Measurements from ENCODE around the gene IL1RAPL1. TPM values are rescaled to one million over a fixed set of nuclear protein-coding genes. Genes with fewer than 3 reads are reported as not detected.

IL1RAPL1 gene
- total and polyA plus RNA-seq, 2 donors (not counting 3 experiments of a cell fraction or from before 2014, with no cell fraction given), result 0.79 to 1.3 TPM

GRCh38 chrX:29434939-29435338, 847.7 kb downstream of the IL1RAPL1 start:
- Histone ChIP-seq H3K4me3 (replicated peaks in 1 of 3; ENCODE audit: insufficient read depth in 1 of 3, low read depth in 1 of 3, low read length in 3 of 3) (no peak overlapping the region), H3K27ac (ENCODE audit: insufficient read depth, low read depth, low read length) (no peak overlapping the region), H3K79me2 (ENCODE audit: control insufficient read depth, insufficient read depth, low read length) (no peaks in the 10 kb centered on the region), H4K20me1 (replicated peaks; ENCODE audit: control insufficient read depth, extremely low read depth, insufficient read depth, low read length) (no peaks in the 10 kb centered on the region), H3K36me3 (ENCODE audit: control insufficient read depth in 2 of 2, extremely low read depth in 1 of 2, insufficient read depth in 2 of 2, low read length in 2 of 2) (no peaks in the 10 kb centered on the region), H3K9ac (replicated peaks; ENCODE audit: extremely low read depth, insufficient read depth, low read length) (no peak overlapping the region), H2AFZ (ENCODE audit: low read depth, low read length) (no peak overlapping the region), H3K9me3 (replicated peaks; ENCODE audit: control insufficient read depth, insufficient read depth, low read length) (no peaks in the 10 kb centered on the region), H3K9me1 (replicated peaks; ENCODE audit: control insufficient read depth, extremely low read depth, insufficient read depth, low read length) (no peaks in the 10 kb centered on the region), H3K4me1 (ENCODE audit: control insufficient read depth, extremely low read depth, insufficient read depth, low read length) (no peaks in the 10 kb centered on the region), H3K4me2 (ENCODE audit: insufficient read depth, low read length) (no peak overlapping the region), H3K27me3 (ENCODE audit: control insufficient read depth in 2 of 2, insufficient read depth in 2 of 2, low read length in 2 of 2) (no peaks in the 10 kb centered on the region)
- ChIA-PET POLR2A (no interaction called here), CTCF (no interaction called here)
- TF ChIP-seq MAX (IDR thresholded peaks at IDR 0.05; ENCODE audit: insufficient read depth, insufficient read length), result no peak
- TF ChIP-seq POLR2A (IDR thresholded peaks at IDR 0.05; ENCODE audit: low read depth, low read length), result no peak
- TF ChIP-seq JUN (IDR thresholded peaks at IDR 0.05; ENCODE audit: borderline replicate concordance, insufficient read depth, insufficient read length, low read depth), result no peak
- no peak for TF ChIP-seq FOS (IDR thresholded peaks at IDR 0.05; ENCODE audit: borderline replicate concordance, insufficient read depth, low read length)
- TF ChIP-seq POLR2AphosphoS5 (IDR thresholded peaks at IDR 0.05; ENCODE audit: insufficient read depth, low read depth, low read length), result no peak
- TF ChIP-seq GATA2 (IDR thresholded peaks at IDR 0.05; ENCODE audit: insufficient read depth, insufficient read length, low read depth, low read length), result no peak
- TF ChIP-seq MYC (IDR thresholded peaks at IDR 0.05; ENCODE audit: low read depth, low read length), result no peak
- TF ChIP-seq CTCF (IDR thresholded peaks at IDR 0.05; ENCODE audit: extremely low read depth in 1 of 2, insufficient read depth in 1 of 2, low read depth in 1 of 2, low read length in 2 of 2), result no peak
- no peak for TF ChIP-seq EZH2 (IDR thresholded peaks at IDR 0.05; ENCODE audit: borderline replicate concordance, low read depth, low read length, severe bottlenecking)
- dilution Hi-C loops (cut with MboI; ENCODE audit: extremely low pct_ligation_motif_present, low sequenced_read_pairs), result no loop called here
- intact Hi-C loops (cut with micrococcal nuclease), result no loop called here
- DNase-seq (ENCODE audit: low read depth, low spot score), result no peak
- BruUV-seq (replicated peaks), result no TSS peak
- FAIRE-seq, result peak; percentile 33

All from endothelial cell of umbilical vein (primary cell).